Right renal cortex interstitium (tissue), 3 donors: ENCODE measurements around the gene ZNF747. TPM values are rescaled to one million over a fixed set of nuclear protein-coding genes. Genes with fewer than 3 reads are reported as not detected.

Experiments
- DNase-seq, 3 donors: peaks; one replicate each; pipeline ENCODE4 v3.0.0-alpha.2; 2013; ENCODE audit warnings: low read depth in 3 of 3, low spot score in 2 of 3
- polyA plus RNA-seq, 3 donors: library from polyadenylated mRNA; unstranded; fragments of 120-200 nt; gene quantifications; one replicate each; pipeline ENCODE4 v1.2.1, GENCODE V29; 2013; ENCODE audit not compliant: insufficient read length in 3 of 3

Gene ZNF747
- polyA plus RNA-seq = 1 to 10 TPM; 9.1 to 9.7 (median 9.5) TPM

DNA sequence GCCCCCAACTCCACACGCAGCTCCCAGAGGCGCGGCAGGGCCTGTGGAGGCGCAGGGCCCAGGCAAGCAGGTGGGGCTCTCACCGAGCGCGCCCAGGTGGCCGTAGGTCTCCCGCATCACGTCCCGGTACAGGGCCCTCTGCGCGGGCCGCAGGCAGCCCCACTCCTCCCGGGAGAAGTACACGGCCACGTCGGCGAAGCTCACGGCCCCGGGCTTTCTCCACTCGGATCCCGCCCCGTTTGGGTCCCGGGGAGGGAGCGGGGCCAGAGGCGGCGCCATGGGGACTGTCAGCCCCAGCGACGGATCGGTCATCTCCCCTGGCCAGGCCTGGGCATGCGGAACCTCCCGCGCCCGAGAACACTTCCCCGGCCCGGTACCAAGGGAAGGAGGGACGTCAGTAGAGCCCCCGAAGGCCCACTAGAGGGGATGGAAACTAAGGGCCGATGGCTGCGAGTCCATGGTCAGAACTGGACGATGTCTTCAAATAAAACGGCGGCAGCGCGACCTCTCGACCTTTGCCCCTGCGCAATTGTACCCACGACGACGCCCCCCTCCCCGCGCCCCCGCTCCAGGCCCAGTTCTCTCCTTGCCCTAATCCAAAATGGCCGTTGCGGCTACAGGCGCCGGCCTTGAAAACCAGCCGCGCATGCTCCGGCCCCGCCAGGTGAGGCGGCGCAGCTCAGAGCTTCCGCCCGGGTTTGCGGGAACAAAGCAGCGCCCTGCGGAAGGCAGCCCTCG, at the start of gene ZNF747:
ZNF747 (minus strand) TSS at position 491 of the 738 bp plus-strand sequence; CDS start at position 312, 179 bp downstream.
- DNase-seq = peak in 1 of 3 donors; percentile 88

DNA sequence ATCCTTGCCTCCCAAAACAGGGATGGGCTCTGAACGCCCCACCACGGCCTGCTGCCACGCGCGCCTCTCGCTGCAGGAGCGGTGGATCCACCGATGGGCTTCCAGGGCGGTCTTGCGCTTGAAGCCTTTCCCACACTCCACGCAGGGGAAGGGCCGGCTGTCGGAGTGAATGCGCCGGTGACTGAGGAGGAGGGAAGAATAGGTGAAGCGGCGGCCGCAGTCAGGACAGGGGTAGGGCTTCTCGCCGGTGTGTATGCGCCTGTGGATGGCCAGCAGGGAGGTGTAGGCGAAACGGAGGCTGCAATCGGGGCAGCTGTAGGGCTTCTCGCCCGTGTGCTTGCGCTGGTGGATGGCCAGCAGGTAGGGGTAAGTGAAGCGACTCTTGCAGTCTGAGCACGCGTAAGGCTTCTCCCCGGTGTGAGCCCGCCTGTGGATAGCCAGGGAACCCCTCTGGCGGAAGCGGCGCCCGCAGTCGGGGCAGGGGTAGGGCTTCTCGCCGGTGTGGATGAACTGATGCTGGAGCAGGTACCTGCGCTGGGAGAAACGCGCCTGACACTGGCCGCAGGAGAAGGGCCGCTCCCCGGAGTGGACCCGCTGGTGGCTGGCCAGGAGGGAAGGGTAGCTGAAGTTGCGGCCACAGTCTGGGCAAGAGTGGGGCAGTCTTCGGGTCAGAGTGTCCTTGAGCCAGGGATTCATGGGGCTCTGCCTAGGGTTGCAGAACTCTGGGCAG, 48.1 kb upstream of the ZNF747 start:
- no peak for DNase-seq

DNA sequence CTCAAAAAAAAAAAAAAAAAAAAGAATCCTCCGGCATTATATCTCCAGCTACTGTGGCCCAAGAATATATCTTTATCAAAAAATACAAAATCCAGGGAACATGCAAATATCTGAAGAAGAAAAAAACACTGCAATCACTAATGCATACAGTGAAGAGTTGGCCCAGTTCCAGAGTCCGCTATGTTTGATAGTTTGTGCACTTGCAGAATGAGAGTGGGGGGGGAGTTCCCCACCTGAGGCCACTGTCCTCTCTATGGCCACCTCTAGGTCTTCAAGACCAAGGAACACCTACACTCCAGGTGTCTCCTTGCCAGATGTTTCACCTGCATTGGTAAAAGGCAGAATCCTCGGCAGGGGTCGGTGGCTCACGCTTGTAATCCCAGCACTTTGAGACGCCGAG, 46.8 kb upstream of the ZNF747 start:
- no peak for DNase-seq

DNA sequence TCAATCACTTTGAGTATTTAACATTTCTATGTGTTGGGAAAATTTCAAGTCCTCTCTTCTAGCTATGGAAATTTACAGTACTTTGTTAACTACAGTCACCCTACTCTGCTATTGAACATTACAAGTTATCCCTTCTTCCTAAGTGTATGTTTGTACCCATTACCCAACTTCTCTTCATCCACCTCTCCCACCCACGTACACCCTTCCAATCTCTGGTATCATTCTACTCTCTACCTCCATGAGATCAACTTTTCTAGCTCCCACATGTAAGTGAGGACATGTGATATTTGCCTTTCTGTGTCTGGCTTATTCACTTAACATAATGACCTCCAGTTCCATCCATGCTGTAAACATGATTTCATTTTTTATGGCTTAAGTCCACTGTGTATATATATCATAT, 40.0 kb upstream of the ZNF747 start:
- no peak for DNase-seq

DNA sequence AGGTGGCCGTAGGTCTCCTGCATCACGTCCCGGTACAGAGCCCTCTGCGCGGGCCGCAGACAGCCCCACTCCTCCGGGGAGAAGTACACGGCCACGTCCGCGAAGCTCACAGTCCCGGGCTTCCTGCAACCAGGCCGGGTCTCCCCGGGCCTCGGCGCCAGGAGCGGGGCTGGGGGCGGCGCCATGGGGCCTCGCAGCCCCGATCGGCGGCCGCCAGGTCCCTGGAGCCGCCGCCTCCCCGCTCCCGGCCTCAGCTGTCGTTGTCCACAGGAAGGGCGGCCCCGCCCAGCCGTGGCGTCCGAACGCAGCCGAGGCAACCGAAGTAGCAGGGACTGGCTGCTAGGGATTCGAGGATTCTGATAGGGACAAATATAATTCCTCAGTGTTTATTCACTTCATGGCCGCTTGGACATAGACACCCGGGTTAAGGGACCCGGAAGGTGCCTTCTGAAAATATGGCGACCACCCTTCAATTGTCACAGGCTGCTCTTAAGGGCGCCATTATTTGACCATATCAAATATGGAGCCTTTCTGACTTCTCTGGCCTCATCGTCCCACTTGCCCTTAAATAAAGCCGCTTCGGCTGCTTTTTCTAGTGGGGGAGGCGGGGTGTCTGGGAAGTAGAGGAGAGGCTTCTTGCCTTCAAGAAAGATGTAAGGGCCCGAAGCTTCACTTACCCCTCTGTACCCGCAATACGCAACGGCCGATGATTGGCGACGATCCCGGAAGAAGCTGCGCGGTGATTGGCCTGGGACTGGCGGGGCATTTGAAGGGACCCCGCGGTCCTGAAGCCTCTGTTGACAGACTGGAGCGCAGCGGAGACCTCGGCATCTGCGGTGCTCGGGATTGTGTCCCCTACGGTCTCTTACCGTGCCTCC, 37.0 kb upstream of the ZNF747 start, which contains the start of gene ZNF688:
ZNF688 (minus strand) TSS at position 270 of the 878 bp plus-strand sequence; CDS start at position 185, 85 bp downstream.
- DNase-seq = peak; percentile 93 to 97 (median 96)

DNA sequence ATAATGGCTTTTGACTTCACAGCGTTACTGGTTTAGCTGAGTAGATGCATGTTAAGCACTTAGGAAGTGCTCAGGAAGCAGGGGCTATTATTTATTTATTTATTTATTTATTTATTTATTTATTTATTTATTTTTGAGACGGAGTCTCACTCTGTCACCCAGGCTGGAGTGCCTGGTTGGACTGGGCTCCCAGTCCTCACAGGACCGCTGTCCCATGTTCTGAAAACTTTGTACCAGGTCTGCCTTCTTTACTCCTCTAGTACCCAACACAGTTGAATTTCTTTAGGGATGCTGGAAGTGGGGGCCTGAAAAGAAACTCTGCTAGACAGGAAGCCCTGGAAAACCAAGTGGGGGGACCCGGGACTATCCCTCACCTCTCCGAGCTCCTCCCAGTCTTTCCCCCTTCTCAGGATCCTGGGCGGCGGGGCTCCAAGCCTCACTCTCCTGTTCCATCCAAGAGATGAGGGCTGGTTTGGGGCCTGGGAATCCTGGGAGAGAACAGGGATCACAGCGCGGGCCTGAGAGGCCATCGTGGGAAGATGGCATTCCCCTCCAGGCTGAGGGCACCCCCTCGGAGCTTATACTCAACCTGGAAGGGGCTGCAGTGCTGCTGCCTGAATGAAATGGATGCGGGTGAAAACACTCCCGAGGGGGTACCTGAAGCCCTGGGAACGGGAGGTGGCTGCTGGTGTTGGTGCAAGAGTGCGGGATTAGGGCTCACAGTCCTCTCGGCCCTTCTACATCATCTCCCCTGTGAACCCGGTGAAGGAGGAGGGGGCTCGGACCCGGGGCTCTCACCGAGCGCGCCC, 36.2 kb upstream of the ZNF747 start:
- DNase-seq = peak in 1 of 3 donors; percentile 32

DNA sequence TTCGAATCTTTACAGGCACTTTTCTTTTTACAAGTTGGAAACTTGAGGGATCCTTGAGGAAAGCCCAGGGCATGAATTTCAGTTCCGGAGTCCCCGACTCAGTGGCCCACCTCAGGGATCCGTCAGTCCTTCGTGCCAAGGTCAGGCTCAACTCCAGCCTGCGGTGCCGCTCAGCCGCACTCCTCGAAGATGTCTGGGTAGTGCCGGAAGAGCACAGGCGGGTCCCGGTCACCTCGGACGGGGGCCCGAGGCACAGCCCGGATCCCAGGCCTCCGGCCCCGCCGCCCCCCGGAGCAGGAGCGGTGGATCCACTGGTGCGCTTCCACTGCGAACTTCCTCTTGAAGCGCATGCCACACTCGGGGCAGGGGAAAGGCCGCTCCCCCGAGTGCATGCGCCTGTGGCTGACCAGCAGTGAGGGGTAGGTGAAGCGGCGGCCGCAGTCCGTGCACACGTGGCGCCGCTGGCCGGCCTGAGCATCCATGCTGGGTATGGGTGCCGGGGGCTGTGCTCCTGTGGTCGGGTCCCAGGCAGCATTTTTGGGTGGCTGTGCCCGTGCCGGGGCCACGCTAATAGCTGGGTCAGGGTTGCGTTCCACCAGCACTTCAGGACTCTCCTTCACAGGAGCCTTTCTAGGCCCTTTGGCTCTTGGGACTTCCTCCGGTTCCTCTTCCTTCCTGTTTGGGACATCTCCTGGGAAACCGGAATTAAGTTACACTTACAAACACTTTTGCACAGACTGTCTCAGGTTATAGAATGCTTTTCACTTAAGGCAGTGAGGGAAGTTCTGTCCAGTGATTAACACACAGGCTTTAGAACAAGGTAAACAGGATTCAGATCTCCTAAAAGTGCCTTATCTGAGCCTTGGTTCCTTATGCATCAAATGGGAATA, 35.3 kb upstream of the ZNF747 start:
- peak in 1 of 3 donors; percentile 36 for DNase-seq

DNA sequence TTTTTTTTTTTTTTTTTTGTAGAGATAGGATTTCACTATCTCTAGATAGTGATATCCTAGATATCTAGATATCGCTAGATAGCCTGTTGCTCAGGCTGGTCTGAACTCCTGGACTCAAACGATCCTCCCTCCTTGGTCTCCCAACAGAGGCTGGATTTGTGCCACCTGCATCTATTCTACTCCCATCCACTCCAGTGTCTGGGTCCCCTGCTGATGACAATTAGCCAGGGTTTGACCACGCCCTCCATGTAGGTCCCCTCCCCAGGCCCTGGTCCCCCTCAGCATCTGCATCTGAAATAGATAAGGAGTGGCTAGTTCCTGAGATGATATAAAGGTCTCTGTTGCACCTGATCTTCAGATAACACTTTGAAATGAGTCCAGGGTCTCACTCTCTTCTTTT, 34.6 kb upstream of the ZNF747 start:
- DNase-seq = no peak

DNA sequence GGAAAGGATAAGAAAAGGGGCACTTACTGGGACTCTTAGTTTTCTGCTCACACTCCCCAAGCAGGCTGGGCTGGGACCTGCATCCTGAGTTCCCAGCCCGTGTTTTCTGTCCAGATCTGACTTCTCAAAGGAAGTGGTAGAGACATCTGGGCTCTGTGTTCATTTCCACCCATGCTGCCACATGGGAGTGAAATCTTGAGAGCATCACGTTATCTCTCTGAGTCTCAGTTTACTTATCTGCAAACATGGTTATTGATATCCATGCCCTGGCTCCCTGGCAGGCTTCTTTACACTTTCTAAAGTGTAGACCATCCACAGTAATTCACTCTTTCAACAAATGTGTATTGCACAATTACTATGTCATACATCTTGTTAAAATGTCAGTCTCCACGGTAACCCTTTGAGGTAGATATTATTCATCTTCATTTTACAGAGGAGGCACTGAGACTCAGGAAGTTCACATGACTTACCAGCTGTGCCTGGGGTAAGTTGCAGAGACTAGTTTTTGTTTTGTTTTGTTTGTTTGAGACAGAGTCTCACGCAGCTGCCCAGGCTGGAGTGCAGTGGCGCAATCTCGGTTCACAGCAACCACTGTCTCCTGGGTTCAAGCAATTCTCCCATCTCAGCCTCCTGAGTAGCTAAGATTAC, 33.5 kb upstream of the ZNF747 start:
- DNase-seq = no peak

DNA sequence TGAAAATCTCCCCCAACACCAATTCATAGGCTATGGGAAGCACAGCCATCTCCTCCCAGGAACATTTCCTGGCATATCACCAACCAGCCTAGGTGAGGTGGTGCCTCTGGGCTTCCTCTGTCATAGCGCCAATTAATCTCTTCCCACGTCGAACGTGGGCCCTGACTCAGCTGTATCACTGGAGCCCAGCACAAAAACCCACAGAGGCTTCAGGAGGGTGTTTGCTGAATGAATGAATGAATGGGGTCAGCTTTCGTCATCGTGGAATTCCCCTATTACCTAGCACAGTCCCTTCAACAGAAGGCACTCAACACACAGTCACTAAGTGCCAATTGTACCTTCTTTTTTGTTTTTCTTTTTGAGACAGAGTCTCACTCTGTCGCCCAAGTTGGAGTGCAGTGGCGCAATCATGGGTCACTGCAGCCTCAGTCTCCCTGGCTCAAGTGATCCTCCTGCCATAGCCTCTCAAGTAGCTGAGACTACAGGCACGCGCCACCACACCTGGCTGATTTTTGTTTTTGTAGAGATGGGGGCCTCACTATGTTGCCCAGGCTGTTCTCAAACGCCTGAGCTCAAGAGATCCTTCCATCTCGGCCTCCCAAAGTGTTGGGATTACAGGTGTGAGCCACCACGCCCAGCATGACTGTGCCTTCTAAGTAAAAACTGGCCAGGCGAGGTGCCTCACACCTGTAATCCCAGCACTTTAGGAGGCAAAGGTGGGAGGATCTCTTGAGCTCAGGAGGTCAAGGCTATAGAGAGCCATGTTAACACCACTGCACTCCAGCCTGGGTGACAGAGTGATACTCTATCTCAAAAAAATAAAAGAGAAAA, 32.7 kb upstream of the ZNF747 start:
- DNase-seq = no peak

DNA sequence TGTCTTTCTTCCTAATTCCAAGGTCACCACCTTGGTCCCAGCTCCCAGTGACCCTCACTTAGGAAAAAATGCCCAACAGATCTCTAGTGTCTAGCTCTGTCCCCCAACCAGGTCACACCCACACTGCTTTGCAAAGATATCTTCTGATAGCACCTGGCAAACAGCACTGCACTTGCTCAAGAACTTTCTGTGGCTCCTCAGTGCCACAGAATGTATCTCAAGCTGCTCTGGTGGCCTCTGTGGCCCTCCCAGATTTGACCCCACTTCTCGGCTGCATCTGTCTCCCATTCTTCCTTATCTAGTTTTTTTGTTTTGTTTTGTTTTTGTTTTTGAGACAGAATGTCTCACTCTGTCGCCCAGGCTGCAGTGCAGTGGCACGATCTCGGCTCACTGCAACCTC, 31.9 kb upstream of the ZNF747 start:
- DNase-seq = no peak

DNA sequence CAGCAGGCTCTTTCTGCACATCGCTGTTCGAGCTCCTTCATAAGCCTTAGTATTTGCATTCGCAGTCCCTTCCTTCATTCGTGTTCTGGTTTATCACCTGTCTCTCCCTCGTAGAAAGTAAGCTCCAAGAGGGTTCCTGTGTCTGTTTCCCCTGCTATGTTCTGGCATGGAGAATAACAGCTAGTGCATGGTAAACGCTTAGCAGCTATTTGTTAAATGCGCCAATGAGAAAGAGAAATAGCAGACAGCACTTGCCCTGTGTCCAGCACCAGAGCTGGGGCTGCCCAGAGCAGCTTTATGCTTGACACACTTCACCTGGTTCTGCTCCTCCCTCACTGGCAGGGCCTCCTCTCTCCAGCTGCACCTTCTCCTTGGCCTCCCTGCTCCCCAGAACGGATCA, 31.3 kb upstream of the ZNF747 start:
- DNase-seq = no peak

DNA sequence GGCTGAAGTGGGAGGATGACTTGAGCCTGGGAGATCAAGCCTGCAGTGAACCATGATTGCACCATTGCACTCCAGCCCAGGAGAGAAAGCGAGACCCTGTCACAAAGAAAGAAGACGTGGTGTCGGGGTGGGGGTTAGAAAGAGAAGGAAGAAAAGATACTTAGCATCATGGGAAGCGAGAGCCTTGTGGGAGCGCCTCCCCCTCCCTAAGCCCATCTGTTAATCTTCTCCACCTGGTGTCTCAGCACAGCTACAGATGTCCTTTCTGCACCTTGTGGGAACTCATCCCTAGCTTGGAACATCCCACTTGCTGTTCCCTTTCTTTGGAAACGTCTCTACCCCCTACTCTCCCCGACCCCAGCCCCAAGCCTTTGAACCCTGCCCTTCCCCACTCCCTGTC, 30.9 kb upstream of the ZNF747 start:
- DNase-seq = no peak

DNA sequence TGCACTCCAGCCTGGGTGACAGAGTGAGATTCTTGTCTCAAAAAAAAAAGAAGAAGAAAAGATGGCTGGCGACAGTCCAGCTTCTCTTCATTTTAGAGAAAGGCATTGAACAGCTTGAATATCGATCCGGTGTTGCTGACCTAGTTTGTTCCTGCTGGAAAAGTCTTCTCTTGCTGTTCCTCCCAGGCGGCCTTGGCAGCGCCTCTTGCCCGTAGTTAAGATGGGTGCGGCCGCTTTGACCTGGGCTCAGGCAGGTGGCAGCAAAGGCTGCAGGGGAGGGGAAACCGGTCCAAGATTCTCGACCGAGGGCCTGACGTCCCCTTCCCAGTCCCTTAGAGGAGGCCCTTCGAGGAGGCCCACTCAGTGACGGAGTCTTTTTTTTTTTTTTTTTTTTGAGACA, 27.4 kb upstream of the ZNF747 start:
- no peak for DNase-seq

DNA sequence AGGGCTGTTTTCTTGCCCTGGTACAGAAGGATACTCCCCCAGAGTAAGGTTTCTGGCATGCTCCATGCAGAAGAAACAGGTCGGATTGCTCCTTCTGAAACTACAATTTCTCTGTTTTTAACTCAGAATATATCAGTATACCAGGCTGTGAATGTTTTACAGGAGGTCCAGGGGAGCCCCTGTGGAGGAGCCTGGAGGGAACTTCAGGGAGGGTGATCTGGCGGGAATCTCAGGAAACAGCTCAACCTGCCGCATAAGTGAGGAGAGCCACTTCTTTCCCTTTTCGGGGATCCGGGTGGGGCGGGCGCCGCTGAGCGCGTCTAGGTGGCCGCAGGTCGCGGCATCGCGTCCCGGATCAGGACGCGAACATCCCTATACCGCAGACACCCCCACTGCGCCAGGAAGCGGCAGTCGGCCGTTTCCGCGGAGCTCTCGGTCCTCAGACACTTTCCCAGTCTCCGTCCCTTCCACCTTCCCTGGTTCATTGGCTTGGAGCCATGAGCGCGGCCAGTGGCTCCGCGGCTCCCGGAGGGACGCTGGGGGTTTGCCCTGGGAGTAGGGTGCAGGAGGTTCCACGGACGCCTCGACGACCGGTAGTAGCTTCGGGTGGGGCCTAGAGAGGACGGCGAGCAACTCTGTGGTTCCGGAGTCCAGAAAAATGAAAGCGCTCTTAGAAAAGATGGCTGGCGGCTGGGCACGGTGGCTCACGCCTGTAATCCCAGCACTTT, 26.6 kb upstream of the ZNF747 start:
- DNase-seq = no peak

DNA sequence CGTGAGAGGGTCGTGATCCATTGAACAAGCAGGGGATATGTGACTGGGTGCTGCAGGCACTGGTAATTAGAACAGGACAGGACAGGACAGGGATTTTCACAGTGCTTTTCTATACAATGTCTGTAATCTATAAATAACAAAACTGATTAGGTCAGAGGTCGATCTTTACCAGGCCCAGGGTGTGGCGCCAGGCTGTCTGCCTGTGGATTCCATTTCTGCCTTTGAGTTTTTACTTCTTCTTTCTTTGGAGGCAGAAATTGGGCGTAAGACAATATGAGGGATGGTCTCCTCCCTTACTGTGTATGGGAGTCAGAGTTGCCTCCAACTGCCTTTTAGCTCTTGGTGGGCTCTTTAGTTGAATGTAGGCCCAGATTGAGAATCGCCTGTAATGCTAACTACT, 25.0 kb upstream of the ZNF747 start:
- no peak for DNase-seq

DNA sequence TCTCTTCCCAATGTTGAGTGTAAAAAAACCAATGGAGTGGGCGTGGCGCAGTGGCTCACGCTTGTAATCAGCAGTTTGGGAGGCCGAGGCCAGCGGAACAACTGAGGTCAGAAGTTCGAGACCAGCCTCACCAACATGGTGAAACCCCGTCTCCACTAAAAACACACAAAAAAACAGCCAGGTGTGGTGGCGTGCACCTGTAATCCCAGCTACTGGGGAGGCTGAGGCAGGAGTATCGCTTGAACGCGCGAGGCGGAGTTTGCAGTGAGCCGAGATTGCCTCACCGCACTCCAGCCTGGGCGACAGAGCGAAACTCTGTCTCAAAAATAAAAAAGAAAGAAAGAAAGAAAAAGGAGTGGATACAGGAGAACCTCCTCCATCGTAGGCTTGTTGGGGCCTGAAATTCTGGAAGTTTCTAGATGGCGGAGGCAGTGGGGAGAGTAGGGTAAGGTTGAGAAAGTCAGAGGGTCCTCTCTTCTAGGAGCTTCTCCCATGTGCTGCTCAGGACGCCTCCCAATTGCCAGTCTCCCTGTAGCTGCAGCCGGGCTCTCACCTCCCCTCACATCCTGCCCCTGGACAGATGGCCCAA, 24.2 kb upstream of the ZNF747 start:
- DNase-seq = no peak
